HCT116 (cell line): Measurements from ENCODE around the gene PDE4DIP. TPM values are rescaled to one million over a fixed set of nuclear protein-coding genes. Genes with fewer than 3 reads are reported as not detected.
"Not testable (repeated sequence)": the region's sequence is repeated elsewhere in the genome, so short reads cannot be mapped to it uniquely, and the experiment has no call there.

Experiments used
- ATAC-seq: fragments of 200-7000 bp; cut with Tn5 transposase; 2 replicates; pipeline ENCODE4 v1.9.1; 2020; ENCODE audit warnings: mild to moderate bottlenecking, moderate library complexity
- BruUV-seq: library from RNA; stranded (reverse); fragments of 400-500 nt; replicated peaks from 2 replicates; lab custom pipeline; 2021; lab: Mats Ljungman, UMichigan
- CTCF ChIA-PET: fragments of 300-600 bp; sonication (Branson Sonifier 250); formaldehyde crosslinking; loops from one replicate; lab custom pipeline; 2021; ENCODE audit warnings: antibody characterized with exemption; lab: Charles Lee
- POLR2A ChIA-PET: fragments of 300-600, 350-600 bp; sonication (Branson Sonifier 250); formaldehyde crosslinking; loops from one replicate; lab custom pipeline; 2021; ENCODE audit warnings: antibody characterized with exemption; lab: Charles Lee
- RAD21 ChIA-PET, 2 experiments: fragments of 300-600 bp; sonication (Branson Sonifier 250); formaldehyde crosslinking; loops; one replicate each; lab custom pipeline; 2023; ENCODE audit warnings: low total read pairs in 2 of 2; ENCODE audit not compliant: uncharacterized antibody in 2 of 2, unreplicated experiment in 2 of 2, low non-redundant PET in 1 of 2; lab: Charles Lee
- DNase-seq: peaks from one replicate; pipeline ENCODE4 v3.0.0-alpha.2; 2010; ENCODE audit warnings: low read depth, low spot score
- H2AFZ ChIP-seq: fragments of 200-600 bp; shearing (Covaris generic), sonication (generic); 2 replicates; pipeline ENCODE4 v1.6.1; 2017; ENCODE audit warnings: low read depth, mixed run types, mixed read lengths, antibody characterized with exemption, low read length; ENCODE audit not compliant: poor library complexity, severe bottlenecking
- H3K27ac ChIP-seq: 2 replicates; pipeline ENCODE4 v1.5.1; 2012; ENCODE audit warnings: low read depth, low read length
- H3K27me3 ChIP-seq: fragments of 200-600 bp; sonication (generic); 2 replicates; pipeline ENCODE4 v1.6.1; 2016; ENCODE audit warnings: mixed run types, low read length, mixed read lengths; ENCODE audit not compliant: insufficient read depth
- H3K36me3 ChIP-seq, 2 experiments: fragments of 200-500 bp in 1 of 2; fragments of 200-600 bp in 1 of 2; sonication (Bioruptor generic) in 1 of 2; sonication (generic) in 1 of 2; 2 replicates each; pipeline versions ENCODE4 v1.5.1 to v1.6.1; 2014 to 2016; ENCODE audit warnings: low read length in 2 of 2, inconsistent platforms in 1 of 2, mixed read lengths in 1 of 2, mixed run types in 1 of 2; ENCODE audit not compliant: insufficient read depth in 2 of 2, control insufficient read depth in 1 of 2
- H3K4me1 ChIP-seq, 2 experiments: fragments of 200-600 bp in 1 of 2; sonication (generic) in 1 of 2; 2 replicates each; pipeline versions ENCODE4 v1.5.1 to v1.6.1; 2012 to 2017; ENCODE audit warnings: low read length in 2 of 2, inconsistent platforms in 1 of 2, mild to moderate bottlenecking in 1 of 2, mixed read lengths in 1 of 2, mixed run types in 1 of 2, moderate library complexity in 1 of 2; ENCODE audit not compliant: insufficient read depth in 2 of 2, control insufficient read depth in 1 of 2
- H3K4me2 ChIP-seq: fragments of 200-600 bp; sonication (generic); 2 replicates; pipeline ENCODE4 v1.6.1; 2017; ENCODE audit warnings: mixed run types, low read length, mixed read lengths
- H3K4me3 ChIP-seq, 2 experiments: fragments of 200-600 bp in 1 of 2; sonication (generic) in 1 of 2; replicated peaks in 1 of 2; 2 replicates each; pipeline ENCODE4 v1.5.1; 2011 to 2016; ENCODE audit warnings: low read length in 2 of 2, control low read depth in 1 of 2, low read depth in 1 of 2, mild to moderate bottlenecking in 1 of 2, mixed read lengths in 1 of 2, mixed run types in 1 of 2
- H3K79me2 ChIP-seq: fragments of 200-600 bp; sonication (generic); 2 replicates; pipeline ENCODE4 v1.6.1; 2017; ENCODE audit warnings: mild to moderate bottlenecking, mixed run types, low read length, moderate library complexity, mixed read lengths; ENCODE audit not compliant: insufficient read depth
- H3K9ac ChIP-seq: fragments of 200-600 bp; sonication (generic); 2 replicates; pipeline ENCODE4 v1.6.1; 2016; ENCODE audit warnings: low read length, mixed read lengths
- H3K9me2 ChIP-seq: fragments of 200-600 bp; sonication (generic), shearing (Covaris generic); 2 replicates; pipeline ENCODE4 v1.6.1; 2017; ENCODE audit warnings: mixed run types, mild to moderate bottlenecking, moderate library complexity; ENCODE audit not compliant: insufficient read depth
- H3K9me3 ChIP-seq, 2 experiments: fragments of 200-500 bp in 1 of 2; fragments of 200-600 bp in 1 of 2; sonication (Bioruptor generic) in 1 of 2; sonication (generic) in 1 of 2; 2 replicates each; pipeline ENCODE4 v1.6.1; 2014 to 2017; ENCODE audit warnings: low read length in 2 of 2, mixed read lengths in 2 of 2, inconsistent platforms in 1 of 2, low read depth in 1 of 2, mild to moderate bottlenecking in 1 of 2, mixed run types in 1 of 2, moderate library complexity in 1 of 2; ENCODE audit not compliant: control insufficient read depth in 1 of 2, insufficient read depth in 1 of 2
- H4K20me1 ChIP-seq: fragments of 200-600 bp; sonication (generic), shearing (Covaris generic); 2 replicates; pipeline ENCODE4 v1.6.1; 2017; ENCODE audit warnings: mixed run types, mild to moderate bottlenecking, moderate library complexity; ENCODE audit not compliant: insufficient read depth
- intact Hi-C: fragments of 100-400 bp; cut with micrococcal nuclease; formaldehyde crosslinking; loops from 2 replicates; pipeline ENCODE4 v1.10.0; 2022
- total RNA-seq: library from RNA; stranded (reverse); gene quantifications from one replicate; pipeline ENCODE4 v1.2.1, GENCODE V29; 2021; ENCODE audit not compliant: unreplicated experiment

The PDE4DIP gene
- total RNA-seq, 1 experiment from 2014 or later = 16.3 TPM

DNA sequence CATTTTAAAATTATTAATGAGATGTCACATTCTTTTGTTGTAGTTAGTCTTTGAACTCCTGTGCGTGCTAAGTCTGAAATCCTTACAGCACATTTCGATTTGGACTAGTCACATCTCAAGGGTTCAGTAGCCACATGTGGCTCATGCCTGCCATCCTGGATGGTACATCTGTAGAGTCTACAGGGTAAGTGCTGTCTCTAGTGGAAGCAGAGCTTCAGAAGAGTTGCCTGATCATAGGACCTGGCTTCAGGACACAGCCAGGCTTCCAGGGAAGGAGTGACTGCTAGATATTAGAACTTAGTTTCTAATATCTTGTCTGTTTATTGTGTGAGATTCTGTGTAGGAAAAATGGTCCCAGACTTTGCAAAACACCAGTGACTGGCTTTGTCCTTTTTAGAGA is 72.0 kb downstream of the PDE4DIP start:
- H3K9me2 ChIP-seq, H3K27me3 ChIP-seq, POLR2A ChIA-PET, H4K20me1 ChIP-seq, H3K36me3 ChIP-seq, H3K4me2 ChIP-seq, H3K79me2 ChIP-seq, H3K27ac ChIP-seq, H3K9ac ChIP-seq, H3K4me1 ChIP-seq, CTCF ChIA-PET, H2AFZ ChIP-seq, ATAC-seq, BruUV-seq, H3K9me3 ChIP-seq, intact Hi-C loops, RAD21 ChIA-PET, DNase-seq, H3K4me3 ChIP-seq: not testable (repeated sequence)

DNA sequence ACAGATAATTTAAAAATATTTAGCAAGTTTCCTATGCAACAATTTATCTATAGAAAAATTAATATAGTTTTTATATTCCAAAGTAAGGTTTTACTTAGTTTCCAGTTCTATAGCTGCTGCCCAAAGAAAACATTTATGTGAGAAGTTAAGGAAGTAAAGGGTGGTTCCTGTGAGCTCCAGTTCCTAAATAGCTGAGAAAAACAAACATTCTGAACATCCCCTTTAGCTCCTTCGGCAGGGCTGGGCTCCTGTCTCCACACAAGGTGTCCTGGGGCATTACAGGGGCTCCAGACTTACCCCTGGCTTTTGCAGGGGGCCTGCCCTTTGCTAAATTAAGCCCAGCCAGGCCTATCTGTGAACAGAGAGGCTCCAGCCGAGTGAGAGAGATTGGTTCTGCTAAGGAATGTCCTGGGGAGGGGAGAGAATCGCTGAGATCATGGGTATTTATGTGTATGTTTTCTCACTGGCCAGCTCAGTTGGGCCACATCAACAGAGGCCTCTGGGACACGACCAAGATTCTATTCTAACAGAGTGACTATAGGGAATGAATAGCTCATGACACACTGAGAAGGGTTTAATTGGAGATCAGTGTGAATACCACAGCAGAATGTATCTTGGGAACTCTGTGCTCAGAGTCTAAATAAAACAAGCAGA is 72.6 kb downstream of the PDE4DIP start:
- POLR2A ChIA-PET, CTCF ChIA-PET: not testable (repeated sequence)

DNA sequence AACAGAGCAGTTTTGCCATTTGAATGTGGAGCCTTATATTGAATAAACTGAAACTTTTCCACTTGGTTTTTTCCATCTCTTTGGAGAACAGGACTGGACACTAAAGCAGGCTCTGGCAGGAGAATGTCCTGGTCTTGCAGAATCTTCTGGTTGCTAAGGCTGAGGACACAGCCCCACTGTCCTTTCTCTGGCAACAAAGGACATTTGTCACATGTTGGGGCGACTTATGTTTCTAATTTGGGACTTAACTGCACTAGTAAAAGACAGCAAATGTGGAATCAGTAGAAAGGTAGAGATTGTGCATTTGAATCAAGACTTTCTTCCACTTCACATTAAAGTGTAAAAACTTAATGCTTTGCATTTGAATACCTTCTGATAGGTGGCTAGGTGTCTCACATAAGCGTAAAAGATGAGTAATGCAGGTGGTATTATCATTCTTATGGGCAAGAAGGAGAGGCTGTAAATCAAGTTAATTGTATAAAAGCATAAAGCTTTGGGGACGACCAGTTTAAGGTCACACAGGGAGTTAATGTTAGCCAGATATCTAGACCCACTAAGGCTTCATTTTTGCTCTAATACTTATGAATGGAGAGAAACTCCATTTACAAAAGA is 74.7 kb downstream of the PDE4DIP start:
- POLR2A ChIA-PET = not testable (repeated sequence)

More for the DNA sequence above, 72.6 kb downstream of the PDE4DIP start:
- intact Hi-C loops, BruUV-seq, H2AFZ ChIP-seq, H3K9me3 ChIP-seq, H3K27me3 ChIP-seq, H3K9ac ChIP-seq, H3K79me2 ChIP-seq, H3K36me3 ChIP-seq, DNase-seq, ATAC-seq, H4K20me1 ChIP-seq, RAD21 ChIA-PET, H3K4me3 ChIP-seq, H3K27ac ChIP-seq, H3K4me2 ChIP-seq, H3K9me2 ChIP-seq, H3K4me1 ChIP-seq: not testable (repeated sequence)

DNA sequence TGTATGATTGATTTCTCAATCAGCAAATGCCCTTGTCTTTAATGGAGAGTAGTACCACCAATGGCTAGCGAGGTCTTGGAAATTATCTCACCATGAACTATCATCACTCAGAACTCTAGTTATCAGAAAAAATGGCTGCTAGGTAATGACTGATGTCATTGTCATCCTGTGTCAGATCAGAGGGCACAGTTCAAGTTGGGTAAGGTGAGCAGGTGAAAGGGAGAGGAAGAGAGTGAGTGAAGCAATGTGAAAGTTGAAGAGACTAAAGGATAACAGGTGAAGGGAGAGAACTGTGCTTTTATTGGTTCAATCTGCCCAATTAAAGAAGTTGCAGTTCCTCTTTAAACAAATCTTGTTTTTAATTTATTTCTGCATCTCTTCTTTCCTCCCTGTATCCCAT is 76.8 kb downstream of the PDE4DIP start:
- H3K4me1 ChIP-seq, H3K9me3 ChIP-seq, H3K36me3 ChIP-seq, H3K9me2 ChIP-seq, intact Hi-C loops, RAD21 ChIA-PET, H3K4me2 ChIP-seq, H3K27me3 ChIP-seq, H3K4me3 ChIP-seq, ATAC-seq, H2AFZ ChIP-seq, CTCF ChIA-PET, H3K79me2 ChIP-seq, H3K9ac ChIP-seq, POLR2A ChIA-PET, DNase-seq, H4K20me1 ChIP-seq, BruUV-seq, H3K27ac ChIP-seq: not testable (repeated sequence)

More for the DNA sequence above, 74.7 kb downstream of the PDE4DIP start:
- CTCF ChIA-PET, H3K9ac ChIP-seq, intact Hi-C loops, BruUV-seq, H3K9me2 ChIP-seq, H3K36me3 ChIP-seq, H3K79me2 ChIP-seq, RAD21 ChIA-PET, H4K20me1 ChIP-seq, H3K4me1 ChIP-seq, H3K27me3 ChIP-seq, H3K4me2 ChIP-seq, H3K9me3 ChIP-seq, DNase-seq, H2AFZ ChIP-seq, H3K27ac ChIP-seq, H3K4me3 ChIP-seq: not testable (repeated sequence)
- ATAC-seq = peak; percentile 17; the same call in 1 of the 2 replicates
